IMR-90 (cell line): ENCODE data around the gene RGS5. TPM values are rescaled to one million over a fixed set of nuclear protein-coding genes. Genes with fewer than 3 reads are reported as not detected.
"Not testable (repeated sequence)": the region's sequence is repeated elsewhere in the genome, so short reads cannot be mapped to it uniquely, and the experiment has no call there.

ENCODE experiments used
- ATAC-seq: fragments of 200-7000 bp; cut with Tn5 transposase; 2 replicates; pipeline ENCODE4 v1.9.1; 2020; ENCODE audit warnings: low read depth, mild to moderate bottlenecking, moderate library complexity
- BruUV-seq: library from RNA; stranded (reverse); fragments of 400-500 nt; replicated peaks from 2 replicates; lab custom pipeline; 2021; lab: Mats Ljungman, UMichigan
- CTCF ChIA-PET: fragments of 300-600 bp; formaldehyde crosslinking; extraction: SDS; loops from one replicate; lab custom pipeline; 2021; ENCODE audit warnings: antibody characterized with exemption; lab: Yijun Ruan, JAX
- POLR2A ChIA-PET: fragments of 300-600 bp; sonication (Branson Sonifier 250); formaldehyde crosslinking; loops from one replicate; lab custom pipeline; 2022; ENCODE audit warnings: antibody characterized with exemption; ENCODE audit not compliant: unreplicated experiment; lab: Charles Lee
- DNase-seq: peaks from one replicate; pipeline ENCODE4 v3.0.0; 2013
- H2AFZ ChIP-seq: replicated peaks from 2 replicates; pipeline ENCODE3; 2013; ENCODE audit warnings: low read length, mild to moderate bottlenecking; ENCODE audit not compliant: poor library complexity
- H2AK5ac ChIP-seq: 2 replicates; pipeline ENCODE4 v1.6.1; 2013; ENCODE audit warnings: low read depth, low read length, inconsistent platforms
- H2AK9ac ChIP-seq: replicated peaks from 2 replicates; pipeline ENCODE3; 2013; ENCODE audit warnings: mild to moderate bottlenecking, low read depth, low read length, moderate library complexity; ENCODE audit not compliant: poor library complexity
- H2BK120ac ChIP-seq: 2 replicates; pipeline ENCODE4 v1.6.1; 2013; ENCODE audit warnings: low read depth, low read length, inconsistent platforms
- H2BK15ac ChIP-seq: 3 replicates; pipeline ENCODE4 v1.6.1; 2013; ENCODE audit warnings: low read depth, low read length, inconsistent platforms
- H2BK20ac ChIP-seq: 2 replicates; pipeline ENCODE4 v1.6.1; 2013; ENCODE audit warnings: low read depth, mild to moderate bottlenecking, inconsistent platforms, low read length, moderate library complexity
- H2BK5ac ChIP-seq: 2 replicates; pipeline ENCODE4 v1.6.1; 2013; ENCODE audit warnings: mild to moderate bottlenecking, low read depth, low read length, inconsistent platforms; ENCODE audit not compliant: poor library complexity, severe bottlenecking
- H3K14ac ChIP-seq: replicated peaks from 2 replicates; pipeline ENCODE4 v1.6.1; 2013; ENCODE audit warnings: low read depth, low read length, inconsistent platforms
- H3K18ac ChIP-seq: 2 replicates; pipeline ENCODE4 v1.6.1; 2013; ENCODE audit warnings: low read depth, low read length, control low read depth
- H3K23ac ChIP-seq: 2 replicates; pipeline ENCODE4 v1.6.1; 2013; ENCODE audit warnings: low read depth, low read length, inconsistent platforms
- H3K27ac ChIP-seq: 2 replicates; pipeline ENCODE4 v1.5.1; 2013; ENCODE audit warnings: mild to moderate bottlenecking, control low read depth, low read length; ENCODE audit not compliant: insufficient read depth
- H3K27me3 ChIP-seq: 2 replicates; pipeline ENCODE4 v1.6.1; 2013; ENCODE audit warnings: low read length; ENCODE audit not compliant: control insufficient read depth, insufficient read depth
- H3K36me3 ChIP-seq: 2 replicates; pipeline ENCODE4 v1.6.1; 2013; ENCODE audit warnings: low read length, mixed read lengths; ENCODE audit not compliant: control insufficient read depth, insufficient read depth
- H3K4ac ChIP-seq: 2 replicates; pipeline ENCODE4 v1.6.1; 2013; ENCODE audit warnings: low read depth, low read length, inconsistent platforms
- H3K4me1 ChIP-seq: 2 replicates; pipeline ENCODE4 v1.6.1; 2013; ENCODE audit warnings: low read length, mixed read lengths; ENCODE audit not compliant: control insufficient read depth, insufficient read depth
- H3K4me2 ChIP-seq: 2 replicates; pipeline ENCODE4 v1.6.1; 2013; ENCODE audit warnings: low read depth, mild to moderate bottlenecking, control low read depth, low read length, moderate library complexity
- H3K4me3 ChIP-seq: 2 replicates; pipeline ENCODE4 v1.5.1; 2013; ENCODE audit warnings: low read depth, mild to moderate bottlenecking, control low read depth, low read length, moderate library complexity; ENCODE audit not compliant: insufficient read depth
- H3K56ac ChIP-seq: 2 replicates; pipeline ENCODE4 v1.6.1; 2013; ENCODE audit warnings: low read length, inconsistent platforms; ENCODE audit not compliant: insufficient read depth; ENCODE audit errors: extremely low read depth
- H3K79me1 ChIP-seq, 2 experiments: 2 replicates each; pipeline ENCODE4 v1.6.1; 2013; ENCODE audit warnings: low read length in 2 of 2, inconsistent platforms in 1 of 2, low read depth in 1 of 2
- H3K9ac ChIP-seq: 2 replicates; pipeline ENCODE4 v1.6.1; 2013; ENCODE audit warnings: low read depth, low read length, control low read depth
- H3K9me1 ChIP-seq: 2 replicates; pipeline ENCODE4 v1.6.1; 2013; ENCODE audit warnings: low read length, inconsistent platforms; ENCODE audit not compliant: insufficient read depth
- H3K9me3 ChIP-seq: 2 replicates; pipeline ENCODE4 v1.6.1; 2013; ENCODE audit warnings: low read length; ENCODE audit not compliant: control insufficient read depth, insufficient read depth
- H4K20me1 ChIP-seq: 2 replicates; pipeline ENCODE4 v1.6.1; 2013; ENCODE audit warnings: low read length, inconsistent platforms; ENCODE audit not compliant: insufficient read depth
- H4K5ac ChIP-seq: 2 replicates; pipeline ENCODE4 v1.6.1; 2013; ENCODE audit warnings: mild to moderate bottlenecking, low read depth, low read length, control low read depth
- H4K8ac ChIP-seq, 2 experiments: 2 replicates each; pipeline ENCODE4 v1.6.1; 2013; ENCODE audit warnings: low read depth in 2 of 2, low read length in 2 of 2, control low read depth in 1 of 2, inconsistent platforms in 1 of 2
- H4K91ac ChIP-seq: 2 replicates; pipeline ENCODE4 v1.6.1; 2013; ENCODE audit warnings: low read depth, low read length, inconsistent platforms; ENCODE audit not compliant: insufficient read depth
- WGBS, 2 experiments: methylation state at CpG; one replicate each; pipeline versions ENCODE4 v1.1.5 to v1.1.7; 2013; ENCODE audit warnings: missing lambda C conversion rate in 2 of 2; ENCODE audit not compliant: insufficient read length in 1 of 2; ENCODE audit errors: extremely low coverage in 2 of 2; 5-methylcytosine and 5-hydroxymethylcytosine counted together
- dilution Hi-C: fragments of 300-500 bp; cut with HindIII; formaldehyde crosslinking; loops from one replicate; pipeline ENCODE4 v1.14.3; 2018; ENCODE audit warnings: low sequenced_read_pairs; ENCODE audit not compliant: unreplicated experiment
- in situ Hi-C: fragments of 300-500 bp; cut with MboI; formaldehyde crosslinking; loops from 3 replicates; pipeline ENCODE4 v1.14.3; 2019; ENCODE audit warnings: low sequenced_read_pairs, inconsistent platforms, mixed read lengths
- intact Hi-C: fragments of 100-400 bp; cut with micrococcal nuclease; formaldehyde crosslinking; loops from 2 replicates; pipeline ENCODE4 v1.10.0; 2022
- polyA plus RNA-seq, 3 experiments: library from polyadenylated mRNA; depleted of rRNA; stranded (reverse); fragments of >200 nt; gene quantifications; 2 replicates each; pipeline ENCODE4 v1.2.3, GENCODE V29; 2012; ENCODE audit warnings: low replicate concordance in 1 of 3
- total RNA-seq: library from RNA; depleted of rRNA; stranded (reverse); fragments of >200 nt; gene quantifications from 2 replicates; pipeline ENCODE4 v1.2.3, GENCODE V29; 2012

The RGS5 gene
- total and polyA plus RNA-seq, 2 of the 4 experiments (the other 2 are of a cell fraction), result 21.4 to 40.0 TPM

DNA sequence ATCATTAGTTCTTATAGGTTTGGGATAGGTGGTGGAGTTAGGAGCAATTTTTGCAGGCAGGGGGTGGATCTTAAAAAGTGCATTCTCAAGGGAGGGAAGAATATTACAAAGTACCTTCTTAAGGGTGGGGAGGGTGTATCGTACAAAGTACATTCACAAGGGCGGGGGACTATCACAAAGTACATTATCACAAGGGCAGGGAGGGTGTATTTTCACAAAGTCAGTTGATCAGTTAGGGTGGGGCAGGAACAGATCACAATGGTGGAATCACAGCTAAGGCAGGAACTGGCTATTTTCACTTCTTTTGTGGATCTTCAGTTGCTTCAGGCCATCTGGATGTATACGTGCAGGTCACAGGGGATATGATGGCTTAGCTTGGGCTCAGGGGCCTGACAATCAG lies 30.9 kb upstream of the RGS5 start:
- DNase-seq, H3K4me2 ChIP-seq, POLR2A ChIA-PET, H3K79me1 ChIP-seq, H4K20me1 ChIP-seq, H2BK20ac ChIP-seq, intact Hi-C loops, in situ Hi-C loops, H3K18ac ChIP-seq, H2BK120ac ChIP-seq, dilution Hi-C loops, H3K4me3 ChIP-seq, H4K5ac ChIP-seq, H2AK5ac ChIP-seq, H3K9me1 ChIP-seq, CTCF ChIA-PET, H4K8ac ChIP-seq, H3K23ac ChIP-seq, ATAC-seq, H3K27ac ChIP-seq, H3K4me1 ChIP-seq, H3K56ac ChIP-seq, BruUV-seq, H2AK9ac ChIP-seq, H2BK15ac ChIP-seq, H3K9ac ChIP-seq, H4K91ac ChIP-seq, H3K36me3 ChIP-seq, H3K9me3 ChIP-seq, H2AFZ ChIP-seq, H3K27me3 ChIP-seq, H2BK5ac ChIP-seq: not testable (repeated sequence)
- no CpG with 5 or more reads among the region's 3 CpGs for WGBS, 2 experiments
- Histone ChIP-seq H3K14ac (0 out of 2 replicates have a peak overlapping the region, but pooled peaks have one; percentile 42), H3K4ac (peak overlapping the region; percentile 23; the same call in 1 of the 2 replicates)
